ENCODE results near the gene ZNF544.

DNA sequence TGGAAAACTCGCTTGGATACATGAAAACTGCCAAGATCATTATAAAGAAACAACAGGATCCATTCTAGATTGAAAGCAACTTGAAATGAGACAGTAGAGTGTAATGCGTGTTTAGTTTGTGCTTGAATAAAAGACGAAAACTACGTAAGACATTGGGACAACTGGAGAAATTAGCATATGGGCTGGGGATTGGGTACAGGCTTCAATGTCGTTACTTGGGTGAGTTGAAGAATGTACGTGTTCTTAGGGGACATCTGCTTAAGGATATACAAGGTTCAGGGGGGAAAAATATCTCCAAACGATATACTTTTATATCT lies 76.0 kb downstream of the ZNF544 start:
- TF ChIP-seq, protein P1, sequence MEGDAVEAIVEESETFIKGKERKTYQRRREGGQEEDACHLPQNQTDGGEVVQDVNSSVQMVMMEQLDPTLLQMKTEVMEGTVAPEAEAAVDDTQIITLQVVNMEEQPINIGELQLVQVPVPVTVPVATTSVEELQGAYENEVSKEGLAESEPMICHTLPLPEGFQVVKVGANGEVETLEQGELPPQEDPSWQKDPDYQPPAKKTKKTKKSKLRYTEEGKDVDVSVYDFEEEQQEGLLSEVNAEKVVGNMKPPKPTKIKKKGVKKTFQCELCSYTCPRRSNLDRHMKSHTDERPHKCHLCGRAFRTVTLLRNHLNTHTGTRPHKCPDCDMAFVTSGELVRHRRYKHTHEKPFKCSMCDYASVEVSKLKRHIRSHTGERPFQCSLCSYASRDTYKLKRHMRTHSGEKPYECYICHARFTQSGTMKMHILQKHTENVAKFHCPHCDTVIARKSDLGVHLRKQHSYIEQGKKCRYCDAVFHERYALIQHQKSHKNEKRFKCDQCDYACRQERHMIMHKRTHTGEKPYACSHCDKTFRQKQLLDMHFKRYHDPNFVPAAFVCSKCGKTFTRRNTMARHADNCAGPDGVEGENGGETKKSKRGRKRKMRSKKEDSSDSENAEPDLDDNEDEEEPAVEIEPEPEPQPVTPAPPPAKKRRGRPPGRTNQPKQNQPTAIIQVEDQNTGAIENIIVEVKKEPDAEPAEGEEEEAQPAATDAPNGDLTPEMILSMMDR (IDR thresholded peaks at IDR 0.05): no peak
- TF ChIP-seq POLR2A (IDR thresholded peaks at IDR 0.05): no peak
